ENCODE data around the gene PPP1R14C.

DNA sequence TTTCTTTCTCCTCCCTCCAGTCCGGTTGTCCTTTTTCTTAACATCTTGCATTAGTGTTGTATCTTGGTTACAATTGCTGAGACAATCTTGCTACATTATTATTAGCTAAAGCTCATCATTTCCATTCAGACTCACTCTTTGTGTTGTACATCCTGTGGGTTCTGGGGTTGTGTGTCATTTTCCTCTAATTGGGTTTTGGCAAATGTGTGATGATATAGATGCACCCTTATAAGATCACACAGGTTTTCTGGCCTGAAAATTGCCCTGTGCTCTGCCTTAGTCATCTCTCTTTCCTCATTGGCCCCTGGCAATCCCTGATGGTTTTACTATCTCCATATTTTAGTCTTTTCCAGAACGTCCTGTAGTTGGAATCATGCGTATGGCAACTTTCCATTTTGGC lies 60.1 kb downstream of the PPP1R14C start:
- no peak for TF ChIP-seq CTCF (conservative IDR thresholded peaks at IDR 0.05)
- no peak for TF ChIP-seq EZH2 (IDR thresholded peaks at IDR 0.05; ENCODE audit: low read depth)

All from PC-9 (cell line).